K562 (cell line): Measurements from ENCODE around the gene FOXN3. TPM values are rescaled to one million over a fixed set of nuclear protein-coding genes. Genes with fewer than 3 reads are reported as not detected.

Experiments
- ATAC-seq: fragments of 200-7000 bp; cut with Tn5 transposase; 3 replicates; pipeline ENCODE4 v1.9.1; 2020; ENCODE audit warnings: moderate library complexity
- BruUV-seq: library from RNA; stranded (reverse); fragments of 400-500 nt; replicated peaks from 2 replicates; lab custom pipeline; 2021; lab: Mats Ljungman, UMichigan
- CTCF ChIA-PET: fragments of 300-600 bp; formaldehyde crosslinking; extraction: SDS; loops from one replicate; lab custom pipeline; 2021; ENCODE audit warnings: low intra/inter-chr PET ratio; lab: Yijun Ruan, JAX
- POLR2A ChIA-PET: fragments of 300-600, 350-650 bp; sonication (Branson Sonifier 250); formaldehyde crosslinking; extraction: SDS; loops from one replicate; lab custom pipeline; 2021; ENCODE audit warnings: antibody characterized with exemption, inconsistent platforms; lab: Yijun Ruan, JAX
- DNase-seq, 4 experiments: peaks; one replicate each; pipeline versions ENCODE4 v3.0.0 to v3.0.0-alpha.2; 2011 to 2018; ENCODE audit warnings: low spot score in 3 of 4, mixed read lengths in 3 of 4; ENCODE audit errors: extremely low read depth in 1 of 4
- FAIRE-seq: peaks from 2 replicates; lab custom pipeline; 2011; peaks lifted over from hg19 to GRCh38; lab: Jason Lieb, UNC
- H2AFZ ChIP-seq: 2 replicates; pipeline ENCODE4 v1.6.0; 2011; ENCODE audit warnings: low read depth, low read length, control low read depth, inconsistent platforms
- H3K27ac ChIP-seq: fragments of 200-600 bp; 3 replicates; pipeline ENCODE4 v1.8.0; 2011; ENCODE audit warnings: low read depth, mild to moderate bottlenecking, control low read depth, inconsistent platforms, low read length, moderate library complexity, mixed read lengths; ENCODE audit errors: extremely low read depth
- H3K27me3 ChIP-seq, 2 experiments: fragments of 300-600 bp in 1 of 2; 2 replicates in 1 of 2; 3 replicates in 1 of 2; pipeline versions ENCODE4 v1.6.0 to v1.8.0; 2011; ENCODE audit warnings: inconsistent platforms in 2 of 2, low read length in 2 of 2, mild to moderate bottlenecking in 1 of 2, mixed read lengths in 1 of 2, moderate library complexity in 1 of 2; ENCODE audit not compliant: control insufficient read depth in 2 of 2, insufficient read depth in 2 of 2
- H3K36me3 ChIP-seq: fragments of 300-600 bp; 3 replicates; pipeline ENCODE4 v1.8.0; 2011; ENCODE audit warnings: mild to moderate bottlenecking, low read length, inconsistent platforms; ENCODE audit not compliant: control insufficient read depth, insufficient read depth
- H3K4me1 ChIP-seq, 2 experiments: fragments of 200-600 bp in 1 of 2; replicated peaks in 1 of 2; 2 replicates in 1 of 2; 3 replicates in 1 of 2; pipeline versions ENCODE4 v1.5.1 to v1.8.0; 2011; ENCODE audit warnings: inconsistent platforms in 2 of 2, low read length in 2 of 2, mild to moderate bottlenecking in 1 of 2, mixed read lengths in 1 of 2, moderate library complexity in 1 of 2; ENCODE audit not compliant: control insufficient read depth in 2 of 2, insufficient read depth in 2 of 2
- H3K4me2 ChIP-seq: 2 replicates; pipeline ENCODE4 v1.6.1; 2011; ENCODE audit warnings: low read length, control low read depth, inconsistent platforms, mixed read lengths; ENCODE audit not compliant: insufficient read depth
- H3K4me3 ChIP-seq: fragments of 200-600 bp; sonication (generic), shearing (Covaris generic); 2 replicates; pipeline ENCODE4 v1.5.1; 2016; ENCODE audit warnings: control low read depth, inconsistent platforms
- H3K79me2 ChIP-seq: fragments of 200-600 bp; 3 replicates; pipeline ENCODE4 v1.8.0; 2011; ENCODE audit warnings: low read length, inconsistent platforms; ENCODE audit not compliant: control insufficient read depth, insufficient read depth
- H3K9ac ChIP-seq, 2 experiments: 2 replicates each; pipeline versions ENCODE4 v1.6.0 to v1.6.1; 2011; ENCODE audit warnings: low read depth in 2 of 2, low read length in 2 of 2, control low read depth in 1 of 2, inconsistent platforms in 1 of 2, mild to moderate bottlenecking in 1 of 2, mixed read lengths in 1 of 2; ENCODE audit not compliant: insufficient read depth in 1 of 2
- H3K9me1 ChIP-seq: one replicate; pipeline ENCODE4 v1.6.0; 2011; ENCODE audit warnings: inconsistent platforms, mild to moderate bottlenecking, low read length, moderate library complexity; ENCODE audit not compliant: control insufficient read depth, insufficient read depth
- H3K9me3 ChIP-seq: replicated peaks from 2 replicates; pipeline ENCODE4 v1.5.1; 2011; ENCODE audit warnings: low read depth, low read length, inconsistent platforms; ENCODE audit not compliant: control insufficient read depth, insufficient read depth
- H4K20me1 ChIP-seq: replicated peaks from 2 replicates; pipeline ENCODE4 v1.6.1; 2011; ENCODE audit warnings: low read length, inconsistent platforms, mixed read lengths; ENCODE audit not compliant: control insufficient read depth, insufficient read depth
- CBFA2T2 ChIP-seq: fragments of 450-650 bp; conservative IDR thresholded peaks from 2 replicates; pipeline ENCODE4 v1.6.1; 2017; ENCODE audit warnings: mild to moderate bottlenecking
- SNRNP70 ChIP-seq: fragments of 200-400 bp; formaldehyde crosslinking; optimal IDR thresholded peaks from 2 replicates; pipeline ENCODE3; 2017; ENCODE audit warnings: low read depth, low read length
- SREBF1 ChIP-seq: fragments of 150-350 bp; IDR thresholded peaks from 2 replicates; pipeline ENCODE4 v1.6.1; 2014; ENCODE audit warnings: antibody characterized with exemption, low read depth, low read length, borderline replicate concordance
- SRSF9 ChIP-seq: fragments of 200-400 bp; formaldehyde crosslinking; IDR thresholded peaks from 2 replicates; pipeline ENCODE4 v1.6.1; 2017; ENCODE audit warnings: low read depth, low read length, borderline replicate concordance
- ZBTB7A ChIP-seq: IDR thresholded peaks from 2 replicates; pipeline ENCODE4 v1.6.1; 2011; ENCODE audit warnings: low read depth, mild to moderate bottlenecking, low read length, moderate library complexity, borderline replicate concordance; ENCODE audit not compliant: control insufficient read depth
- ZKSCAN3 ChIP-seq: fragments of 250-450 bp; sonication (Bioruptor Pico); IDR thresholded peaks from 2 replicates; pipeline ENCODE4 v1.4.0; 2020
- ZNF311 ChIP-seq: fragments of 250-450 bp; sonication (Bioruptor Pico); IDR thresholded peaks from 2 replicates; pipeline ENCODE4 v1.4.0; 2020; ENCODE audit warnings: mild to moderate bottlenecking, moderate library complexity
- ZNF707 ChIP-seq: fragments of 250-450 bp; sonication (Bioruptor Pico); conservative IDR thresholded peaks from 2 replicates; pipeline ENCODE4 v1.8.0; 2022; ENCODE audit warnings: inconsistent platforms, mild to moderate bottlenecking, moderate library complexity
- WGBS: fragments of 100-300 bp; shearing (Covaris generic); methylation state at CpG from one replicate; pipeline ENCODE4 v1.1.6; 2016; ENCODE audit warnings: low coverage, mixed read lengths; ENCODE audit not compliant: insufficient coverage; ENCODE audit errors: missing lambda C conversion rate; 5-methylcytosine and 5-hydroxymethylcytosine counted together
- in situ Hi-C: fragments of 300-500 bp; cut with MboI; formaldehyde crosslinking; loops from 4 replicates; pipeline ENCODE4 v1.15.0; 2018; ENCODE audit warnings: inconsistent platforms, mixed read lengths
- intact Hi-C: fragments of 100-400 bp; cut with micrococcal nuclease; formaldehyde crosslinking; loops from 2 replicates; pipeline ENCODE4 v1.14.2; 2022
- polyA plus RNA-seq, 8 experiments: library from polyadenylated mRNA; depleted of rRNA in 4 of 8; stranded (reverse) in 5 of 8; unstranded in 3 of 8; fragments of >200 nt; fragmentation: Nextera tagmentation in 2 of 8; fragmentation: Illumina TruSeq in 1 of 8; extraction: Ambion mirVana in 2 of 8; extraction: Trizol in 1 of 8; gene quantifications; 2 replicates each; pipeline versions ENCODE4 v1.2.1 to v1.2.3, GENCODE V29; 2011 to 2014; ENCODE audit warnings: inconsistent platforms in 1 of 8, missing spikeins in 1 of 8
- total RNA-seq, 7 experiments: library from RNA; depleted of rRNA in 6 of 7; stranded (reverse); fragments of >200 nt in 6 of 7; fragmentation: Illumina TruSeq in 2 of 7; extraction: Trizol in 2 of 7; gene quantifications; 2 replicates each; pipeline versions ENCODE4 v1.2.1 to v1.2.3, GENCODE V29; 2011 to 2021; ENCODE audit warnings: low replicate concordance in 1 of 7
- TF ChIP-seq, protein P1 (sequence below): fragments of 450-650 bp; formaldehyde crosslinking; IDR thresholded peaks from 2 replicates; pipeline ENCODE4 v1.4.0; 2022; ENCODE audit warnings: missing genetic modification characterization
- TF ChIP-seq, protein P2 (sequence below): fragments of 450-650 bp; IDR thresholded peaks from 2 replicates; pipeline ENCODE4 v1.6.1; 2018; ENCODE audit not compliant: partially characterized antibody
- TF ChIP-seq, protein P3 (sequence below): fragments of 250-450 bp; sonication (Bioruptor Pico); IDR thresholded peaks from 2 replicates; pipeline ENCODE4 v1.5.0; 2022; ENCODE audit warnings: mild to moderate bottlenecking
- TF ChIP-seq, protein P4 (sequence below): fragments of 250-450 bp; sonication (Bioruptor Pico); IDR thresholded peaks from 2 replicates; pipeline ENCODE4 v1.8.0; 2022; ENCODE audit warnings: moderate library complexity, mild to moderate bottlenecking, inconsistent platforms

FOXN3 gene
- total and polyA plus RNA-seq, 9 of the 15 experiments (the other 6 are each of a cell fraction or from before 2014, with no cell fraction given) = 0.07 to 1.3 (median 0.40) TPM

DNA sequence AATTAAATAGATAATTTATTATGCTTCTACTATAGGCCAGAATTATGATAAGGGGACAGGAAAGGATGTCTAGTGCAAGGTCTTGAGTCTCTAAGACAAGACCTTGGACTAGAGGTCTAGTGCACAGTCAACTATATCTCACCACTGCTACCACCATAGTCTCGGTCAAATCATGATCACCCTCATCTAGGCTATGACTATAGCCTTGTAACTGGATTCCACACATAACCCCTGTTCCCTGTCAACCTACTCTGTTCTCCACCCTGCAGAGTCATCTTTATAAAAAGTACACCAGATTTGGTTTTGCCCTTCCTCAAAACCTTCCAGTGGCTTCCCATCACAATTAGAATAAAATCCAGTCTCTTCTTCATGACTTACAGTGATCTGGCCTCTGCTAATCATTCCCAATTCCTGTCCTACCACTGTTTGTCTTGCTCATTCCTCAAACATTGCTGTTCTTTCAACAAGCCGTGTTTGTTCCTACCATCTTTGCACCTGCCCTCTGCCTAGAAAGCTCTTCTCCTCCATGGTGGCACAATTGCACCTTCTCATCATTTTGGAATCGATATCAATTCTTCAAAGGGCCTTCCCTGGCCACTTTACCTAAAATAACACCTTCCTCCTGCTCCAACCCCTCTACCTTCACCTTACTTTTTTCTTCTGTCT lies 169.4 kb downstream of the FOXN3 start:
- no peaks in the 10 kb centered on the region for H3K9me1 ChIP-seq
- intact Hi-C loops = no loop called here
- no peak overlapping the region for H3K4me3 ChIP-seq
- H3K4me1 ChIP-seq = no peaks in the 10 kb centered on the region
- in situ Hi-C loops = no loop called here
- CTCF ChIA-PET = no interaction called here
- DNase-seq (no peak), ATAC-seq (no peak), FAIRE-seq (no peak)
- no peaks in the 10 kb centered on the region for H3K36me3 ChIP-seq
- no peak overlapping the region for H3K9ac ChIP-seq
- H3K9me3 ChIP-seq = no peaks in the 10 kb centered on the region
- peaks cover 0 to 4% of the 10 kb centered on the region in 2 experiments; a peak in 1 of 5 replicates for H3K27me3 ChIP-seq
- H3K79me2 ChIP-seq = no peaks in the 10 kb centered on the region
- TF ChIP-seq SRSF9 = no peak
- no peak for TF ChIP-seq ZBTB7A
- TF ChIP-seq ZKSCAN3 (CRISPR knock-in tag) = no peak
- no peak for TF ChIP-seq SREBF1
- TF ChIP-seq, protein P1, sequence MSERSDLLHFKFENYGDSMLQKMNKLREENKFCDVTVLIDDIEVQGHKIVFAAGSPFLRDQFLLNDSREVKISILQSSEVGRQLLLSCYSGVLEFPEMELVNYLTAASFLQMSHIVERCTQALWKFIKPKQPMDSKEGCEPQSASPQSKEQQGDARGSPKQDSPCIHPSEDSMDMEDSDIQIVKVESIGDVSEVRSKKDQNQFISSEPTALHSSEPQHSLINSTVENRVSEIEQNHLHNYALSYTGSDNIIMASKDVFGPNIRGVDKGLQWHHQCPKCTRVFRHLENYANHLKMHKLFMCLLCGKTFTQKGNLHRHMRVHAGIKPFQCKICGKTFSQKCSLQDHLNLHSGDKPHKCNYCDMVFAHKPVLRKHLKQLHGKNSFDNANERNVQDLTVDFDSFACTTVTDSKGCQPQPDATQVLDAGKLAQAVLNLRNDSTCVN = no peak
- TF ChIP-seq, protein P2, sequence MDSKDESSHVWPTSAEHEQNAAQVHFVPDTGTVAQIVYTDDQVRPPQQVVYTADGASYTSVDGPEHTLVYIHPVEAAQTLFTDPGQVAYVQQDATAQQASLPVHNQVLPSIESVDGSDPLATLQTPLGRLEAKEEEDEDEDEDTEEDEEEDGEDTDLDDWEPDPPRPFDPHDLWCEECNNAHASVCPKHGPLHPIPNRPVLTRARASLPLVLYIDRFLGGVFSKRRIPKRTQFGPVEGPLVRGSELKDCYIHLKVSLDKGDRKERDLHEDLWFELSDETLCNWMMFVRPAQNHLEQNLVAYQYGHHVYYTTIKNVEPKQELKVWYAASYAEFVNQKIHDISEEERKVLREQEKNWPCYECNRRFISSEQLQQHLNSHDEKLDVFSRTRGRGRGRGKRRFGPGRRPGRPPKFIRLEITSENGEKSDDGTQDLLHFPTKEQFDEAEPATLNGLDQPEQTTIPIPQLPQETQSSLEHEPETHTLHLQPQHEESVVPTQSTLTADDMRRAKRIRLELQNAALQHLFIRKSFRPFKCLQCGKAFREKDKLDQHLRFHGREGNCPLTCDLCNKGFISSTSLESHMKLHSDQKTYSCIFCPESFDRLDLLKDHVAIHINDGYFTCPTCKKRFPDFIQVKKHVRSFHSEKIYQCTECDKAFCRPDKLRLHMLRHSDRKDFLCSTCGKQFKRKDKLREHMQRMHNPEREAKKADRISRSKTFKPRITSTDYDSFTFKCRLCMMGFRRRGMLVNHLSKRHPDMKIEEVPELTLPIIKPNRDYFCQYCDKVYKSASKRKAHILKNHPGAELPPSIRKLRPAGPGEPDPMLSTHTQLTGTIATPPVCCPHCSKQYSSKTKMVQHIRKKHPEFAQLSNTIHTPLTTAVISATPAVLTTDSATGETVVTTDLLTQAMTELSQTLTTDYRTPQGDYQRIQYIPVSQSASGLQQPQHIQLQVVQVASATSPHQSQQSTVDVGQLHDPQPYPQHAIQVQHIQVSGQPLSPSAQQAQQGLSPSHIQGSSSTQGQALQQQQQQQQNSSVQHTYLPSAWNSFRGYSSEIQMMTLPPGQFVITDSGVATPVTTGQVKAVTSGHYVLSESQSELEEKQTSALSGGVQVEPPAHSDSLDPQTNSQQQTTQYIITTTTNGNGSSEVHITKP = no peak
- TF ChIP-seq SNRNP70 = no peak
- TF ChIP-seq ZNF707 (CRISPR knock-in tag) = no peak
- no peak for TF ChIP-seq ZNF311
- TF ChIP-seq, protein P3, sequence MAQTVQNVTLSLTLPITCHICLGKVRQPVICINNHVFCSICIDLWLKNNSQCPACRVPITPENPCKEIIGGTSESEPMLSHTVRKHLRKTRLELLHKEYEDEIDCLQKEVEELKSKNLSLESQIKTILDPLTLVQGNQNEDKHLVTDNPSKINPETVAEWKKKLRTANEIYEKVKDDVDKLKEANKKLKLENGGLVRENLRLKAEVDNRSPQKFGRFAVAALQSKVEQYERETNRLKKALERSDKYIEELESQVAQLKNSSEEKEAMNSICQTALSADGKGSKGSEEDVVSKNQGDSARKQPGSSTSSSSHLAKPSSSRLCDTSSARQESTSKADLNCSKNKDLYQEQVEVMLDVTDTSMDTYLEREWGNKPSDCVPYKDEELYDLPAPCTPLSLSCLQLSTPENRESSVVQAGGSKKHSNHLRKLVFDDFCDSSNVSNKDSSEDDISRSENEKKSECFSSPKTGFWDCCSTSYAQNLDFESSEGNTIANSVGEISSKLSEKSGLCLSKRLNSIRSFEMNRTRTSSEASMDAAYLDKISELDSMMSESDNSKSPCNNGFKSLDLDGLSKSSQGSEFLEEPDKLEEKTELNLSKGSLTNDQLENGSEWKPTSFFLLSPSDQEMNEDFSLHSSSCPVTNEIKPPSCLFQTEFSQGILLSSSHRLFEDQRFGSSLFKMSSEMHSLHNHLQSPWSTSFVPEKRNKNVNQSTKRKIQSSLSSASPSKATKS (CRISPR knock-in tag) = no peak
- TF ChIP-seq, protein P4, sequence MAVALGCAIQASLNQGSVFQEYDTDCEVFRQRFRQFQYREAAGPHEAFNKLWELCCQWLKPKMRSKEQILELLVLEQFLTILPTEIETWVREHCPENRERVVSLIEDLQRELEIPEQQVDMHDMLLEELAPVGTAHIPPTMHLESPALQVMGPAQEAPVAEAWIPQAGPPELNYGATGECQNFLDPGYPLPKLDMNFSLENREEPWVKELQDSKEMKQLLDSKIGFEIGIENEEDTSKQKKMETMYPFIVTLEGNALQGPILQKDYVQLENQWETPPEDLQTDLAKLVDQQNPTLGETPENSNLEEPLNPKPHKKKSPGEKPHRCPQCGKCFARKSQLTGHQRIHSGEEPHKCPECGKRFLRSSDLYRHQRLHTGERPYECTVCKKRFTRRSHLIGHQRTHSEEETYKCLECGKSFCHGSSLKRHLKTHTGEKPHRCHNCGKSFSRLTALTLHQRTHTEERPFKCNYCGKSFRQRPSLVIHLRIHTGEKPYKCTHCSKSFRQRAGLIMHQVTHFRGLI (CRISPR knock-in tag) = no peak
- no peak for TF ChIP-seq CBFA2T2
- BruUV-seq = no TSS peak
- no peak overlapping the region for H2AFZ ChIP-seq
- no peak overlapping the region for H3K4me2 ChIP-seq
- no peaks in the 10 kb centered on the region for H4K20me1 ChIP-seq
- no peak overlapping the region for H3K27ac ChIP-seq
- POLR2A ChIA-PET = no interaction called here
- WGBS = 0% methylated on average over 2 of the region's 3 CpGs
